Neuron (in vitro differentiated cells): ENCODE measurements around the gene FYCO1.
"Not testable (repeated sequence)": the region's sequence is repeated elsewhere in the genome, so short reads cannot be mapped to it uniquely, and the experiment has no call there.

ENCODE experiments used
- H2AFZ ChIP-seq: one replicate; pipeline ENCODE4 v1.6.1; 2013; ENCODE audit warnings: low read depth, mild to moderate bottlenecking, inconsistent platforms, low read length, moderate library complexity
- H3K27me3 ChIP-seq: one replicate; pipeline ENCODE4 v1.6.1; 2013; ENCODE audit warnings: low read length; ENCODE audit not compliant: insufficient read depth
- H3K36me3 ChIP-seq: one replicate; pipeline ENCODE4 v1.6.1; 2013; ENCODE audit warnings: low read length; ENCODE audit not compliant: insufficient read depth
- H3K4me1 ChIP-seq: one replicate; pipeline ENCODE4 v1.6.1; 2013; ENCODE audit warnings: low read length; ENCODE audit not compliant: insufficient read depth
- H3K4me3 ChIP-seq: 2 replicates; pipeline ENCODE4 v1.5.1; 2013; ENCODE audit warnings: mild to moderate bottlenecking, low read length, moderate library complexity
- H3K9me3 ChIP-seq: one replicate; pipeline ENCODE4 v1.6.1; 2013; ENCODE audit warnings: low read length

The FYCO1 gene

GRCh38 chr3:46001178-46001577, 5.6 kb upstream of the FYCO1 start:
- H2AFZ ChIP-seq: no peak overlapping the region
- H3K27me3 ChIP-seq: peaks cover 22% of the 10 kb centered on the region
- no peaks in the 10 kb centered on the region for H3K9me3 ChIP-seq
- H3K4me3 ChIP-seq: no peak overlapping the region
- H3K36me3 ChIP-seq: no peaks in the 10 kb centered on the region
- peaks cover under 1% of the 10 kb centered on the region for H3K4me1 ChIP-seq

DNA sequence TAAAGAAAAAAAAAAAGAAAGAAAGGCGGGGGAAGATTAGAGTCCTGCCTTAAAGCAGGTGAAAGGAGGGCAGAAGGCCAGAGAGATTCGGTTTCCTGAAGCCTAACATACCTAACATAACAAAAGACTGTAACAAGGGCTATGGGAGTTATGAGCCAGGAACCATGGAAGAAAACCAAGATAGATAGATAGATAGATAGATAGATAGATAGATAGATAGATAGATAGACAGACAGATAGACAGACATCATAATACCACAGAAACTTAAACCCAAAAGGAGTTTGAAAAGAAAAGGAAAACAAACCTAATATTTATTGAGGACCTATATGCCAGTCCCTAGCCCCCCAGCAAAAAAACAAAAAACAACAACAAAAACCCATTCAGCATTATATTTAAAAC, 2.3 kb upstream of the FYCO1 start:
- Histone ChIP-seq H3K36me3 (no peaks in the 10 kb centered on the region), H2AFZ (no peak overlapping the region), H3K4me1 (peaks cover 10% of the 10 kb centered on the region), H3K27me3 (peaks cover 17% of the 10 kb centered on the region), H3K4me3 (no peak overlapping the region), H3K9me3 (no peaks in the 10 kb centered on the region)

DNA sequence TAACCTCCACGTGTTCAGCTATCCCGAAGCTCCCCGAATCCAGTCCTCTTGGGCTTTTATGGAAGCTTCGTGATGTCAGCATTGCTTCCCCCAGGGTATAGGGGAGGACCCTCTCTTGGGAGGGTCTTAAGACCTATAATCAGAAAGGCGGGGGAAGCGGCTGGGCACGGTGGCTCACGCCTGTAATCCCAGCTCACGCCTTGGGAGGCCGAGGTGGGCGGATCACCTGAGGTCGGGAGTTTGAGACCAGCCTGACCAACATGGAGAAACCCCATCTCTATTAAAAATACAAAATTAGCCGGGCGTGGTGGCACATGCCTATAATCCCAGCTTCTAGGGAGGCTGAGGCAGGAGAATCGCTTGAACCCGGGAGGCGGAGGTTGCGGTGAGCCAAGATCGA, 1.9 kb upstream of the FYCO1 start:
- H3K4me1 ChIP-seq, H2AFZ ChIP-seq, H3K9me3 ChIP-seq, H3K36me3 ChIP-seq, H3K4me3 ChIP-seq: not testable (repeated sequence)
- H3K27me3 ChIP-seq: peaks cover 17% of the 10 kb centered on the region

DNA sequence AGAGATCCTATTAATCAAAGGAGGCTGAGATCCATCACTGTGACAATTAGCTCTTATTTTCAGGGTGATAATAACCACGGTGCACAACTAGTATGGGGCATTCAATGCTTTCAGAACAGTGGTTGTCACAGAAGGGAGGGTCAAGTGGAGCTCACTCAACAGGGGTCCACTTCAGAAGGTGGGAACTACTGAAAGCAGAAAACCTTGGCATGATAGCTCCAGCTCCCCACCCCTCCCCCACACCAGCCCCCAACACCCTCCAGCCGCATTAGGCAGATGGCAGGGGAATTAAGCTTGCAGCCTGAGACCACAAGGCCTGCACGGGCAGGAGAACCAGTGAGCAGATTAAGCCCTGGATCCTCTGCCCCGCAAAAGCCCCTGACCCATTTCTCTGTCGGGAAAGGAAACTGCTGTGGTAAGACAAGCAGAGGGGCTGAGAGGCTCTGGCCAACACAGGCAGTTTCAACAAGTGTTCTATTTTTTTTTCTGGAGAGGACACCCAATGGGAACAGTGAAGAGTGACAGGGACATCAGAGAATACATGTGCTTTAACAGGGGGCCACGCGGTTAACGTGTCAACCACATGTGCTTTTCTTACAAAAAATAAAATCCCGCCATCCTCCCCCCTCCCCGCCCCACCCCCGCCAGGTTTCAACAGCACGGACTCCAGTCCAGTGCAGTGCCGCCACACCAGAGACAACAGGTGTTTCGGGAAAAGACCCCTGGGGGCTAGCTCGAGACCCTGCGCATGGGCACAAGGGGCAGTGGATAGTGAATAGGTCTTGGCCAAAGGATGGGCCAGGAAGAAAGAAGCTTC, 997 bp downstream of the FYCO1 start:
- H3K4me3 ChIP-seq: peak overlapping the region; percentile 84

DNA sequence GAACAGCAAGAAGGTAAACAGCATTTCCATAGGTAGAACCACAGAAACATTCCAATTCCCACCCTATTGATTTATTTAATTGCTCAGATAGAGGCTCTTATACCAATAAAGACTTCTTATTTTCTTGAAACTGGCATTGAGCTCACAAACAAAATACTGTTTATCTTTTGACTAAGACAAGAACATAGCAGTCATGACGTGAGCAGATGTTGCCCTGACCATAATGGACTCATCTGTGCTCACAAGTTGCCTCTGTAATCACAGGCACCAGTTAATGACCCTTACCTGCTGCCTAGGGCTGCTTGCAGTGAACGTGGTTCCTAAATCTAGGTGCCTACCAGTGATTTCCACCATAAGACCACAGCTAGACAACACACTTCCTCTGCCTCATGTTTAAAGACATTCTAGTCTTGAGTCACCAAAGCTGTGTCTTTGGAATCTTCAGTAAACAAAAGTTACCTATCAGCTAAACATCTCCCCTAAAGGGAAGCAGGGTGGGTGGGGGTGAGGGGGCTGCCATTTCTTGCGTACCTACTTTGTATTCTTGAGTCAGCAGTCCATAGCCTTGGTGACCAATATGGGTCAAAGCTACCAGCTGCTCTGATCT, 2.1 kb downstream of the FYCO1 start:
- H2AFZ ChIP-seq: no peak overlapping the region
- no peaks in the 10 kb centered on the region for H3K9me3 ChIP-seq
- peaks cover 10% of the 10 kb centered on the region for H3K4me1 ChIP-seq
- peaks cover under 1% of the 10 kb centered on the region for H3K27me3 ChIP-seq
- H3K4me3 ChIP-seq: no peak overlapping the region
- no peaks in the 10 kb centered on the region for H3K36me3 ChIP-seq

More for the DNA sequence above, 997 bp downstream of the FYCO1 start:
- peaks cover 10% of the 10 kb centered on the region for H3K4me1 ChIP-seq
- H2AFZ ChIP-seq: peak overlapping the region; percentile 95
- H3K27me3 ChIP-seq: peaks cover 7% of the 10 kb centered on the region
- H3K9me3 ChIP-seq: no peaks in the 10 kb centered on the region
- H3K36me3 ChIP-seq: no peaks in the 10 kb centered on the region

GRCh38 chr3:45992821-45993221, 2.8 kb downstream of the FYCO1 start:
- H3K36me3 ChIP-seq: no peaks in the 10 kb centered on the region
- no peak overlapping the region for H2AFZ ChIP-seq
- peaks cover 16% of the 10 kb centered on the region for H3K4me1 ChIP-seq
- H3K9me3 ChIP-seq: no peaks in the 10 kb centered on the region
- H3K4me3 ChIP-seq: no peak overlapping the region
- H3K27me3 ChIP-seq: no peaks in the 10 kb centered on the region

DNA sequence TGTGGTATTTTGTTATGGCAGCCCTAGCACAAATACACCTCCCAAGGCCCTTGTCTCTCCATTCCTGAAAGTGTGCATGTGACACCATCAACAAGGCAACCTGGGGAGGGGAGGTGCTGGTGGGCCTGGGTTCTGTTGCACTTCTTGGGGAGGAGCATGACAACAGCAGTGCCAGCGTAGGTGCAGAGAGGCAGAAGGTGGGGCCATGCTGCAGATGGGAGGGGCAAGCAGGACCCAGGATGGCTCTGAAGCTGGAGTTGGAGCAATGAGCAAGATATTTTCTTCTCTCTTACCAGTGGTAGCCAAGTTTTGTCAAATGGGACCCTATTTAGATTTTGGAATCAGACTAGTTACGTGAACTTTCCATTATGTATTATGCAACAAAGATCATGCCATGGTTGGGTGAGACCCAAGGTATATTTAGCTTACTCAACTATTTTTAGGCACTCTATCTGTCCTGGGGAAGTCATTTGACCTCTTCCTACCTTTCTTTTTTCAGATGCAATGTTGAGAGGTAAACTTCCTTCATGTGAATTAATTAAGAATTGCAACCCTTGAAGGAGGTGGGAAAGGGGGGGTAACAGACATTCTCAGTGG, 3.4 kb downstream of the FYCO1 start:
- H3K4me3 ChIP-seq: no peak overlapping the region
- H3K4me1 ChIP-seq: peaks cover 19% of the 10 kb centered on the region
- H3K36me3 ChIP-seq: no peaks in the 10 kb centered on the region
- no peaks in the 10 kb centered on the region for H3K9me3 ChIP-seq
- no peaks in the 10 kb centered on the region for H3K27me3 ChIP-seq
- H2AFZ ChIP-seq: no peak overlapping the region

DNA sequence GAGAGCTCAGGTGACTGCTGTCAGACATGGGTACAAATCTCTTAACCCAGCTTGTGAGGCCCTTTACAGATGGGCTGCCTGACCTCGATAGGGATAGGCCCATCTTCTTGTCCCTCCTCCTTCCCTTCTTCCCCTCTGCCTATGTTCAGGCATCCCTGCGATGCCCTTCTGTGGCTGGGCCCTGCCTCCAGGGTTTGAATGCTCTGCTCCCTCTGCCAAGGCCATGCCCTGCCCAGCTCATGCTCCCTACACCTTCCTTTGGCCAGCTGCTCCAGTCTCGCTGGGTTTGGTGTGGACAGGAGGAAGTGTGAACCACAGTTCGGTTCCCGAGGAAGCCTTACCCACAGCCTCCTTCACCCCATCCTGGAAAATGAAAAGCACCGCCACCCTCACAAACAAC, 4.3 kb downstream of the FYCO1 start:
- H3K36me3 ChIP-seq: no peaks in the 10 kb centered on the region
- H3K9me3 ChIP-seq: no peaks in the 10 kb centered on the region
- H2AFZ ChIP-seq: no peak overlapping the region
- H3K4me1 ChIP-seq: peaks cover 19% of the 10 kb centered on the region
- no peak overlapping the region for H3K4me3 ChIP-seq
- no peaks in the 10 kb centered on the region for H3K27me3 ChIP-seq

GRCh38 chr3:45990181-45990580, 5.4 kb downstream of the FYCO1 start:
- Histone ChIP-seq H3K9me3 (no peaks in the 10 kb centered on the region), H2AFZ (no peak overlapping the region), H3K4me1 (peaks cover 14% of the 10 kb centered on the region), H3K36me3 (no peaks in the 10 kb centered on the region), H3K27me3 (no peaks in the 10 kb centered on the region), H3K4me3 (no peak overlapping the region)

GRCh38 chr3:45988804-45989203, 6.8 kb downstream of the FYCO1 start:
- peaks cover 12% of the 10 kb centered on the region for H3K36me3 ChIP-seq
- H3K27me3 ChIP-seq: no peaks in the 10 kb centered on the region
- no peak overlapping the region for H3K4me3 ChIP-seq
- peaks cover 9% of the 10 kb centered on the region for H3K4me1 ChIP-seq
- no peaks in the 10 kb centered on the region for H3K9me3 ChIP-seq
- H2AFZ ChIP-seq: no peak overlapping the region

- H3K36me3 ChIP-seq: peaks cover 16% of the 10 kb centered on the region
- no peaks in the 10 kb centered on the region for H3K9me3 ChIP-seq
- no peak overlapping the region for H2AFZ ChIP-seq
- no peak overlapping the region for H3K4me3 ChIP-seq
- H3K4me1 ChIP-seq: peaks cover 9% of the 10 kb centered on the region
- H3K27me3 ChIP-seq: no peaks in the 10 kb centered on the region
These were observed 7.3 kb downstream of the FYCO1 start for GRCh38 chr3:45988362-45988761.

- Histone ChIP-seq H3K9me3 (no peaks in the 10 kb centered on the region), H3K36me3 (peaks cover 24% of the 10 kb centered on the region), H3K4me1 (peaks cover 9% of the 10 kb centered on the region), H3K27me3 (no peaks in the 10 kb centered on the region), H3K4me3 (no peak overlapping the region), H2AFZ (no peak overlapping the region)
These were observed 8.0 kb downstream of the FYCO1 start for GRCh38 chr3:45987368-45988291.
